GM18499 (cell line): Measurements from ENCODE around the gene KRT81.
"Not testable (repeated sequence)": the region's sequence is repeated elsewhere in the genome, so short reads cannot be mapped to it uniquely, and the experiment has no call there.

ENCODE experiments used
- ATAC-seq: cut with Tn5 transposase; IDR thresholded peaks from one replicate; pipeline ENCODE4 v1.9.1; 2021; ENCODE audit warnings: moderate number of reproducible peaks; ENCODE audit not compliant: insufficient read depth, unreplicated experiment

The KRT81 gene

GRCh38 chr12:52300796-52301691, 9.7 kb upstream of the KRT81 start:
- no peak for ATAC-seq

GRCh38 chr12:52298677-52299190, 7.4 kb upstream of the KRT81 start:
- ATAC-seq = no peak

- ATAC-seq = no peak
Measured at GRCh38 chr12:52296572-52297215, 5.4 kb upstream of the KRT81 start.

- no peak for ATAC-seq
Measured at GRCh38 chr12:52295663-52296062, 4.3 kb upstream of the KRT81 start.

GRCh38 chr12:52294803-52295202, 3.5 kb upstream of the KRT81 start:
- no peak for ATAC-seq

GRCh38 chr12:52293926-52294325, 2.6 kb upstream of the KRT81 start:
- ATAC-seq = no peak

- ATAC-seq = not testable (repeated sequence)
Measured at GRCh38 chr12:52290483-52291134, 725 bp downstream of the KRT81 start.

GRCh38 chr12:52287816-52288805, 3.2 kb downstream of the KRT81 start:
- not testable (repeated sequence) for ATAC-seq

- ATAC-seq = not testable (repeated sequence)
Measured at GRCh38 chr12:52286857-52287785, 4.2 kb downstream of the KRT81 start.

GRCh38 chr12:52285851-52286530, 5.3 kb downstream of the KRT81 start:
- ATAC-seq = no peak

GRCh38 chr12:52285172-52285745, 6.1 kb downstream of the KRT81 start:
- no peak for ATAC-seq

GRCh38 chr12:52284562-52285171, 6.7 kb downstream of the KRT81 start:
- no peak for ATAC-seq

- no peak for ATAC-seq
Measured at GRCh38 chr12:52280796-52281560, 10.4 kb downstream of the KRT81 start.

- ATAC-seq = no peak
Measured at GRCh38 chr12:52280319-52280795, 11.0 kb downstream of the KRT81 start.

- no peak for ATAC-seq
Measured at GRCh38 chr12:52279422-52280318, 11.7 kb downstream of the KRT81 start.
